Tibial artery (tissue), 4 donors: ENCODE measurements around the gene CCNI.
"Not testable (repeated sequence)": the region's sequence is repeated elsewhere in the genome, so short reads cannot be mapped to it uniquely, and the experiment has no call there.

Source experiments
- DNase-seq, 2 donors: peaks; one replicate each; pipeline ENCODE4 v3.0.0-alpha.2; 2019
- H3K27ac ChIP-seq, 2 donors: fragments of 200-600 bp; sonication (generic) in 1 of 2; 1 replicate in 1 of 2; 2 replicates in 1 of 2; pipeline ENCODE4 v1.5.1; 2018 to 2019; ENCODE audit warnings: mild to moderate bottlenecking in 1 of 2
- H3K27me3 ChIP-seq, 2 donors: fragments of 200-600 bp; sonication (generic) in 1 of 2; one replicate each; pipeline versions ENCODE4 v1.5.1 to v1.6.0; 2016 to 2019
- H3K36me3 ChIP-seq, 3 donors: fragments of 200-600 bp; sonication (generic) in 2 of 3; one replicate each; pipeline ENCODE4 v1.5.1; 2016 to 2019; ENCODE audit warnings: mild to moderate bottlenecking in 2 of 3
- H3K4me1 ChIP-seq, 4 donors: fragments of 200-600 bp; sonication (generic) in 2 of 4; 1 replicate in 3 of 4; 2 replicates in 1 of 4; pipeline ENCODE4 v1.5.1; 2016 to 2019
- H3K4me3 ChIP-seq, 2 donors: fragments of 200-600 bp; sonication (generic) in 1 of 2; 1 replicate in 1 of 2; 2 replicates in 1 of 2; pipeline ENCODE4 v1.5.1; 2018 to 2019; ENCODE audit warnings: mild to moderate bottlenecking in 2 of 2
- H3K9me3 ChIP-seq, 3 donors: fragments of 200-600 bp; sonication (generic) in 1 of 3; one replicate each; pipeline ENCODE4 v1.5.1; 2016 to 2019
- intact Hi-C: fragments of 100-400 bp; cut with DNase I; formaldehyde crosslinking; loops from one replicate; pipeline ENCODE4 v1.15.0; 2023; ENCODE audit warnings: low total_unique reads
- TF ChIP-seq, protein P1 (sequence below), 2 experiments: fragments of 200-600 bp in 1 of 2; fragments of 450-650 bp in 1 of 2; IDR thresholded peaks; one replicate each; pipeline ENCODE4 v1.5.1; 2017 to 2019; ENCODE audit warnings: antibody characterized with exemption in 2 of 2, mild to moderate bottlenecking in 1 of 2, moderate library complexity in 1 of 2

Gene CCNI

DNA sequence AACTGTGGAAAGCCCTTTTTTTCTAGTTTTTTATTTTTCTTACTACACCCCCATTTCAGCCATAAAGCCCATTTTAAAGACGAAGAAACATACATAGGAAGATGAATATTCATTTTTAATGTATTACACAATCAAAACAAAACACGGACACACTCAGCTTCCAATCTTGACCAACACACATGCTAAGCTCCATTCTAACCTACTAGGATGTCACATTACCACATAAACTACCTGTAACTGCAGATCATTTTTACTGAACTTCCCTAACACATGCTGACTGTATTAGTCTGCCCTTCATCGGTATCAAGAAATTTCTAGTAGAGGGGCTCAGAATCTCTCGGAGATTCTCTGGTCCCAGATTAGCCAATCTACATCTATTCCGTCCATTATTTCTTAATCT is 1.8 kb downstream of the CCNI start:
- peak overlapping the region; percentile 77 to 100 for H3K4me3 ChIP-seq
- H3K27me3 ChIP-seq: no peaks in the 10 kb centered on the region
- TF ChIP-seq, protein P1, sequence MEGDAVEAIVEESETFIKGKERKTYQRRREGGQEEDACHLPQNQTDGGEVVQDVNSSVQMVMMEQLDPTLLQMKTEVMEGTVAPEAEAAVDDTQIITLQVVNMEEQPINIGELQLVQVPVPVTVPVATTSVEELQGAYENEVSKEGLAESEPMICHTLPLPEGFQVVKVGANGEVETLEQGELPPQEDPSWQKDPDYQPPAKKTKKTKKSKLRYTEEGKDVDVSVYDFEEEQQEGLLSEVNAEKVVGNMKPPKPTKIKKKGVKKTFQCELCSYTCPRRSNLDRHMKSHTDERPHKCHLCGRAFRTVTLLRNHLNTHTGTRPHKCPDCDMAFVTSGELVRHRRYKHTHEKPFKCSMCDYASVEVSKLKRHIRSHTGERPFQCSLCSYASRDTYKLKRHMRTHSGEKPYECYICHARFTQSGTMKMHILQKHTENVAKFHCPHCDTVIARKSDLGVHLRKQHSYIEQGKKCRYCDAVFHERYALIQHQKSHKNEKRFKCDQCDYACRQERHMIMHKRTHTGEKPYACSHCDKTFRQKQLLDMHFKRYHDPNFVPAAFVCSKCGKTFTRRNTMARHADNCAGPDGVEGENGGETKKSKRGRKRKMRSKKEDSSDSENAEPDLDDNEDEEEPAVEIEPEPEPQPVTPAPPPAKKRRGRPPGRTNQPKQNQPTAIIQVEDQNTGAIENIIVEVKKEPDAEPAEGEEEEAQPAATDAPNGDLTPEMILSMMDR (IDR thresholded peaks at IDR 0.05): no peak
- intact Hi-C loops: loop anchor here (10.0 kb wide), 1 partner anchor 319 kb away; no protein-coding TSS in a partner anchor
- H3K9me3 ChIP-seq: no peaks in the 10 kb centered on the region
- H3K27ac ChIP-seq: peak overlapping the region; percentile 96 to 100
- H3K36me3 ChIP-seq: no peaks in the 10 kb centered on the region
- DNase-seq: no peak
- peaks cover 0 to 55% (median 13%) of the 10 kb centered on the region in 4 donors for H3K4me1 ChIP-seq

DNA sequence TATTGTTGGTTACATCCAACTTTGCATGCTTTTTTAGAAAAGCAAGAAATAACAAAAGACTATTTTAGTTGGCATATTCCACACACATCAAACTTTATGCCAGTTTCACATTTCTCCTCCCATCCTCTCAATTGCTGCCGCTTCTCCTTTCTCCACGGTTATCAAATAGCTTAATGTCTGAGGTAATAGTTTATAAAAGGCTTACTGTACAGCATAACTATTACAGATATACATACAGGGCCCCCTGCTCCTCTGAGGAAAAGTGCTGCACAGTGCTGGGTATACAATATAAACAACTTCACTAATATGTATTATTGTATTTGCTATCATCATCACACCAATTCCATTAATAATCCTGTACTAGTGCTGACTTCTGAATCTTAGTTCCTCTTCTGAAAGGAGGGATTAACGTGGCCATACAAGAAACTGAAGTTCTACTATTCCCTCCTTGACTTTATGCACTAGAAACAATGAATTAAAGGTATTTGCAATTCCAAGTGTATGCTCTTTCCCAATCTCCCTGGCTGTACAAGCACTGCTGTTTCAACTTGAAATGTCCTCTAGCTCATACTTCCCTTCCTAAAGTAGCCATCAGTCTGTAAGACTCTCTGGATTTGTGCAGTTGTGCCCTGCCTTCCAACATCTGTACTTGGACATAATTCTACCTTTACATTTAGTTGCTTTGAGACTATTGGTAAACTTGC is 2.5 kb downstream of the CCNI start:
- intact Hi-C loops: loop anchor here (10.0 kb wide), 1 partner anchor 318 kb away; no protein-coding TSS in a partner anchor
- H3K4me1 ChIP-seq: peaks cover 0 to 57% (median 17%) of the 10 kb centered on the region in 4 donors
- H3K4me3 ChIP-seq: peak overlapping the region; percentile 77 to 100
- DNase-seq: no peak
- H3K9me3 ChIP-seq: no peaks in the 10 kb centered on the region
- H3K27ac ChIP-seq: peak overlapping the region; percentile 96 to 100
- no peaks in the 10 kb centered on the region for H3K27me3 ChIP-seq
- TF ChIP-seq, protein P1 (IDR thresholded peaks at IDR 0.05): no peak
- H3K36me3 ChIP-seq: no peaks in the 10 kb centered on the region

DNA sequence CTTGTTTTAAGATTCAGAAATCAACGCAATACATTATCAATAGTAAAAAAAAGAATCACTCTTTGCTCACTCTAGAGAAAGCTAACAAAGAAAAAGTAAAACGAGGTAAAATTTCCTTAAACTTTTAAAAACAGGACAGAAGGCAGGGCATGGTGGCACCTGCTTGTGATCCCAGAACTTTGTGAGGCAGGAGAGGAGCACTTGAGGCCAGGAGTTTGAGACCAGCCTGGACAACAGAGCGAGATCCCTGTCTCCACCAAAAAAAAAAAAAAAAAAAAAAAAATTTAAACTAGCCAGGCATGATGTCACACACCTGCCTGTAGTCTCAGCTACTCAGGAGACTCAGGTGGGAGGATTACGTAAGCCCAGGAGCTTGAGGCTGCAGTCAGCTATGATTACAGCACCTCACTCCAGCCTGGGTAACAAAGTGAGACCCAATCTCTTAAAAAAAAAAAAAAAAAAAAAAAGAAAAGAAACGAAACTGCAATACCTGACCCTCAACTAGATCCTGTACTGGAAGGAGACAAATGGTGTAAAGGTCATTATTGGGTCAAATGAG is 3.5 kb downstream of the CCNI start:
- no peaks in the 10 kb centered on the region for H3K9me3 ChIP-seq
- TF ChIP-seq, protein P1 (IDR thresholded peaks at IDR 0.05): no peak
- intact Hi-C loops: loop anchor here (10.0 kb wide), 1 partner anchor 317 kb away; no protein-coding TSS in a partner anchor
- peaks cover 0 to 57% (median 16%) of the 10 kb centered on the region in 4 donors for H3K4me1 ChIP-seq
- H3K36me3 ChIP-seq: no peaks in the 10 kb centered on the region
- H3K27ac ChIP-seq: peak overlapping the region in 1 of 2 donors; percentile 96
- no peaks in the 10 kb centered on the region for H3K27me3 ChIP-seq
- peak overlapping the region; percentile 77 to 100 for H3K4me3 ChIP-seq
- DNase-seq: no peak

DNA sequence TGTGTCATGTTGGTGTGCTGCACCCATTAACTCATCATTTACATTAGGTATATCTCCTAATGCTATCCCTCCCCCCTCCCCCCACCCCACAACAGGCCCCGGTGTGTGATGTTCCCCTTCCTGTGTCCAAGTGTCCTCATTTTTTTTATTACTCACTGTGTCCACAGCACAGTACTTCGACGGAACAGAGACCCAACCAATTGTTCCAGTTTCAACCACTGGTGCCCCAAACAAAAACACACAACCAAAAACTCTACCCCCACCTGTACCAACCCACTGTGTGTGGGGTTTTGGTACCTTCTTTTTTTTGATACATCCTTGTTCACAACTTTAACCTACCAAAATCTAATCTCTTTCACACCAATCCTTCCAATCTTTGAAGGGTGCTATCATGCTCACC is 6.3 kb downstream of the CCNI start:
- intact Hi-C loops, H3K4me3 ChIP-seq, DNase-seq, H3K9me3 ChIP-seq, H3K27me3 ChIP-seq, H3K27ac ChIP-seq: not testable (repeated sequence)
- H3K4me1 ChIP-seq: peaks cover 0 to 61% (median 14%) of the 10 kb centered on the region in 4 donors
- H3K36me3 ChIP-seq: peaks cover 15 to 17% (median 16%) of the 10 kb centered on the region in 3 donors

DNA sequence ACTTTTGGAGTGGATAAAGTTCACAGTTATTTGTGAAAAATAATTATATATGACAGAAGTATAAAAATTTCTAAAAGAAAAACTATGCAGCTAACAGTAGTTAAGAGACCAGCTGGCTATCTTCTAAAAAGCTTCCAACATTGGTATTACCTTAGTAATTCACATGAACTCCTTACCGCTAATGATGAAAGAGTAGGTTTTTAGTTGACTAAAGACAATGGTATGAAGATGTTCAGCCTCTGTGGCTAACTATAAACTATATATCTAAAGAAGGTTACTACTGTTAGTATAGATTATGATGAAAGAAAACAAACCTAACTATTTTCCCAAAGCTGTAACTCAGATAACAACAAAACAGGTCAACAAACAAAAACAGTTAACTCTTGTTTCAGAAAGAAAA is 10.4 kb downstream of the CCNI start:
- H3K27ac ChIP-seq: no peak overlapping the region
- H3K9me3 ChIP-seq: no peaks in the 10 kb centered on the region
- no peaks in the 10 kb centered on the region for H3K27me3 ChIP-seq
- H3K4me1 ChIP-seq: peaks cover 0 to 42% (median 10%) of the 10 kb centered on the region in 4 donors
- intact Hi-C loops: no loop called here
- H3K36me3 ChIP-seq: peaks cover 15 to 48% (median 44%) of the 10 kb centered on the region in 3 donors
- H3K4me3 ChIP-seq: no peak overlapping the region
- DNase-seq: no peak
- TF ChIP-seq, protein P1 (IDR thresholded peaks at IDR 0.05): no peak

DNA sequence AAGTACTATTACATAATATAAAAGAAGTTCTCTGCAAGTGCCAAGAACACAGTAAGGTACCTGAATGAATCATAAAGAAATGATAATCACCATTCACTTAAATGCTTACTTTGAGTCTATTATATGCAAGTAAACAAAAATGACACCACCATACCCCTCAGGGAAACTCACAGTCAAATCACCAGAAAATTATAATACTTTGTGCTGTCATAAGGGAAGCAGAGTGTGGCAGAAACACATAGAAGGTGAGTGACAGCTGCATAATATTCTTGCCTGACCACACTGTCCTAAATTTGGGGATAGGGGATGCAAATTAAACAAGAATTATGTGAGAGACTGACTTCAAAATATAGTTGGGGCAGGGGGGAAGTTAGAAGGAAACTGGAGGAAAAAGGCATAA is 12.9 kb downstream of the CCNI start:
- peaks cover 17 to 53% (median 50%) of the 10 kb centered on the region in 3 donors for H3K36me3 ChIP-seq
- H3K27me3 ChIP-seq: no peaks in the 10 kb centered on the region
- DNase-seq: no peak
- H3K4me3 ChIP-seq: no peak overlapping the region
- H3K27ac ChIP-seq: no peak overlapping the region
- intact Hi-C loops: no loop called here
- peaks cover 0 to 37% (median 4%) of the 10 kb centered on the region in 4 donors for H3K4me1 ChIP-seq
- H3K9me3 ChIP-seq: no peaks in the 10 kb centered on the region
- TF ChIP-seq, protein P1 (IDR thresholded peaks at IDR 0.05): no peak
